Activated CD8-positive, alpha-beta memory T cell treated with anti-CD3 and anti-CD28 coated beads for 24 hours (primary cell): ENCODE results near the gene NRXN3.

ENCODE experiments used
- DNase-seq: peaks from one replicate; pipeline ENCODE4 v3.0.0-alpha.2; 2020

NRXN3 gene

GRCh38 chr14:79820866-79821535, 1650.8 kb downstream of the NRXN3 start:
- no peak for DNase-seq

GRCh38 chr14:79822034-79822433, 1651.9 kb downstream of the NRXN3 start:
- DNase-seq, result no peak

- DNase-seq, result no peak
Measured at GRCh38 chr14:79825046-79825521, 1654.9 kb downstream of the NRXN3 start.

DNA sequence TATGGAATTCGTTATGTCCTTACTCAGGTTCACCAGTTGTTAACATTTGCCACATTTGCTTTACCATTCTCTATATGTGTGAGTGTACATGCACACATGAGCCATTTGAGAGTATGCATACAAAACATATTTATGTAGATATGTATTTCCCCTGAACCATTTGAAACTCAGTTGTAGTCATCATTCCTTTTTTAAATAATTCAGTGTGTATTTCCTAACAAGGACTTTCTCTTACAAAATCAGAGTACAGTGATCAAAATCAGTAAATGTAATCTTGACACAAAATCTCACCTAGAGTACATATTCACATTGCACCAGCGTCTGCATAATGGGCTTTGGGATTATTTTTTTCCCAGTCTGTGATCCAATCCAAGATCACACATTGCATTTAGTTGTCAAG, 1656.2 kb downstream of the NRXN3 start:
- no peak for DNase-seq

DNA sequence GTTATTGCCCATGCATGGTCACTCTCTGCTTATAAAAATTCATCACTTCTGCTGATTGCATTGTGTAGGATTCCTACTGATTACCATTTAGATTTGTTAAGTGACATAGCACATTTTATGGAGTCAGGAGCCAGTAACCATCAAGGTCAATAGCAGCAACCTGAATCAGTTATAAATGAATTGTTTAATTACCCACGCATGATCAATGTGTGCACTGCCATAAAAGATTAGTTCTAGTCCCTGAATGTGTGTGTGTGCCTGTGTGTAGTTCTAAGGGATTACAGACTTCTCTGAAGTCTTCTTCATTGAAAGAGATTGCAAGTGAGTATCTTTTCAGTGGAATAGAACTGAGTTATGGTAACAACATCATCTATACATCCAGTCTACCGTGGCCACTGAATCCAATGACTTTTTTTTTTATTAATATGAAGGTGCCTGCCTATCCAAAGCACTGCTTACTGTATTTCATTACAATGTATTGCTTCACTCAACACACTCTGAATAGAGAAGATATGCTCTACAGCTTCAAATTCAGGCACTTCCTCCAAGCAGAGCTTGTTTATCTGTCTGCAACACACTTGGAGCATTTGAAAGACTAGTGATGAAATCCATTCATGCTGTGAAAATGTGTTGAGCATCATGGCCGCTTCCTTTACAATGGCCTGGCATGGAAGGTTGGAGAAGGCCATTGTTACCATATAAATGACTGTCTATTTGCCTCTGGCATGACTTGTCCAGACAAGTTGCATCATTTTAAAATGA, 1659.4 kb downstream of the NRXN3 start:
- no peak for DNase-seq

GRCh38 chr14:79831195-79831892, 1661.2 kb downstream of the NRXN3 start:
- no peak for DNase-seq

GRCh38 chr14:79833781-79834180, 1663.6 kb downstream of the NRXN3 start:
- DNase-seq, result no peak

DNA sequence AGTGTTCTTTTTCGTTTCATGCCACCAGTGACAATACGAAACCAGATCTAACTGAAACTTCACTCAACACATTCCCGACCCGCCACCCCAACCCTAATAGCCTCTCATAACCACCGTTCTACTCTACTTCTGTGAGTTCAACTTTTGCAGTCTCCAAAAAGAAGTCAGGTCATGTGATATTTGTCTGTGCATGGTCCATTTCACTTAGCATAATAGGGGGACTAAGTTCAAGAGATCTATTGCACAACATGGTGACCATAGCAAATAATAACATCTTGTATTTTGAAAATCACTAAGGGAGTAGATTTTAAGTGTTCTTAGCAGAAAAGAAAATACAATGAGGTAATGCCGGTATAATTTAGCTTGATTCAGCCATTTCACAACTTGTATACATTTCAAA, 1664.7 kb downstream of the NRXN3 start:
- no peak for DNase-seq

DNA sequence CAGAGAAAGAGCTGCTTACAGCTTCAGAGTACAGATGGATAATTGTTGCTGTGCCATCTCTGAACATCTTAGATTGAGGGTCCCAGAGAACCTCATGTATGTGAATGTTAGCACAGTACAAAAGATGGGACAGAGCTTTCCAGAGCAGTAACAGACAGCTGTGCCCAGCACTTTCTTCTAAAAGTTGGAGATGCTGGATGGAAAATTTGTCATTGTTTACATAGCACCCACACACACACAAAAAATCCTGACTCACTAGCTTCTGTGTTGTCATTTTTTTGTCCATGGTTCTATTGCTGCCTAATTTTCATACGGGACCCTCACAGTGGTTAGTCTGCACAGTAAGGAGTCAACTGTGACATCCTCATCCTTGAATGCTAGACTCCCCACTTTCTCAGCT, 1666.4 kb downstream of the NRXN3 start:
- DNase-seq, result no peak

DNA sequence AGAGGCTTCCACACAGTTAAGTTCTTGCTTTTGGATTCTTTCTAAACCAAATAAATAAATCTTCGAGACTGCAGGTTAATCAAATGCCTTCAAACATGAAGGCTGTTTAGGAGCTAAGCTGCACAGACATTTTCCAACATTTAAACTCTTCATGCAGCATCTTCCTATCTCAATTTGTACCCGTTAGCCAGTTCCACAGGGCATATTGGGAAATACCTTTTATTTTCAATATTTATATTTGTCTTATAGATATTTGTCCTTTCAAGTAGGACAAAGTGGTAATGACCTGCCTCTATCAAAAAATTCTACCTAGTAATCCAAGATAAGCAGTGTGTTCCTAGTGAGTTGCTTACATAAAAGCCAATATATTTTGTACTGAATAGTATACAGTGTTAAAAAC, 1667.5 kb downstream of the NRXN3 start:
- DNase-seq, result no peak

DNA sequence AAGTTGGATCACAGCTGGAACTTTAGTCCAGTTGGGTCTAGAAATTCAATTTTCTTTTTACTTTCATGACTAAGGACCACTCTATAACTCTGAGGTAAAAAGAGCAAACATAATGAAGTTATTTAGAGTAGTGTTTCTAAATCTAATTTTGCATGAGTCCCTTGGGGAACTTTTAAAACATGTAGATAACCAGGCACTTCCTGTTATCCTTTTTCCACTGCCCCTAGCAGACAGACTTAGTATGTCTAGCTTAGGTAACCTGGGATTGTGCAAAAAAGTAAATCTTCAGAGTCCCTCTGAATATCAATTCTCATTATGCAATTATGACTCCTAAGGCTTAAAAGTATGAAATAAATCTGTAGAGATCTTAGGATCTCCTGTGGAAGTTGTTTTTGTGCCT, 1669.9 kb downstream of the NRXN3 start:
- DNase-seq, result no peak

DNA sequence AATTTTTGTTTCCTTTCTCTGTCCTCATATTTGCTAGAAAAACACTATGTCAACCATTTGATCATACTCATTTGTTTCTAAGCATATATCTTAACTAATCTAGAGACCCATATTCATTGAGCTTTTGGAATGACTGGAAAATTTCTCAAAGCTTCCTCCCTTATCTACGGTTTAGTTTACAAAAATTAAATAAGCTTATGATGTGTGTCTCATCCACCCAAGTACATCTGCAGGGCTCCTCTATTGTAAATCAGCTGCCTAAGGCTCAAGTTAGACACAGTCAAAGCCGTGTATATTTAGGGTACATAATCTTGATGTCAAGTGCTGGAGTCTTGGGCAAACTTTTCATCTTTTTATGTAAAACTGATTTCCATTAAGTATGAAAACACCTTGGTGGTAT, 1670.7 kb downstream of the NRXN3 start:
- DNase-seq, result no peak

- DNase-seq, result no peak
Measured at GRCh38 chr14:79841433-79841832, 1671.3 kb downstream of the NRXN3 start.

- no peak for DNase-seq
Measured at GRCh38 chr14:79842270-79842669, 1672.1 kb downstream of the NRXN3 start.

DNA sequence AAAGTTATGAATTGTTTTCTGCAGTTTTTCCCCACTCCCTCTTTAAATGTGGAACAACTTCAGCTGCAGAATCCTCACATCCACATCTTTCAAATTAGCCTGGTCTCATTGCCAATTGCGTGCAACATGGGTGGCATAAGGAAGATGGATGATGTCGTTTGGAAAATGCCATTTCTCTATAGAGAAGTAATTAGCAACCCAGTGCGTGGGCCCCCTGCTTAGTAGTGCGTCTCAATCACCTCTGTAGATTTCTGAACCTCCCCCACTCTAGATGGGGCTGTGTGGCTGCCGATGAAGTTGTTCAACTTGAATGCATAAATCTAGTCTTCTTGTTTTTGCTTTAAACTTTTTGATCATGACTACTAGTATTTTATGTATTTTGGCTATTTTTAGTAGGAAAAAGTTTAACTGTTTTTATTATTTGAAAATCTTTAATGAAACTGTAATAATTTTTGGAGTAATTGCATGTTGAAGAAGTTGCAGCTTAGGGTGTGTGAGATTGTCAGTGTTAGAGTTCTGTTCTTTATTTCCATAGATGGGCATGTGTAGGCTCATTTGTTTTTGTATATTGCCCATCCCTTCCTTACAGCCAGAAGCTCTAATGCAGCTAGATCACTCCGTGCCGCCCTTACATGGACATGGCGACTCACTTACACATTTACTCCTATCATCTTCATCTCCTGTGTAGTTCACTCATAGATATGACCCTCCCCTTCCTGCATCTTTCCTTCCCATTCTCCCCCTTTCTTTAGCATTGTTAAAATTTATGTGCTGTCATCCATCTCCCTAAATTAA, 1683.0 kb downstream of the NRXN3 start:
- no peak for DNase-seq

GRCh38 chr14:79855789-79856188, 1685.6 kb downstream of the NRXN3 start:
- DNase-seq, result no peak

DNA sequence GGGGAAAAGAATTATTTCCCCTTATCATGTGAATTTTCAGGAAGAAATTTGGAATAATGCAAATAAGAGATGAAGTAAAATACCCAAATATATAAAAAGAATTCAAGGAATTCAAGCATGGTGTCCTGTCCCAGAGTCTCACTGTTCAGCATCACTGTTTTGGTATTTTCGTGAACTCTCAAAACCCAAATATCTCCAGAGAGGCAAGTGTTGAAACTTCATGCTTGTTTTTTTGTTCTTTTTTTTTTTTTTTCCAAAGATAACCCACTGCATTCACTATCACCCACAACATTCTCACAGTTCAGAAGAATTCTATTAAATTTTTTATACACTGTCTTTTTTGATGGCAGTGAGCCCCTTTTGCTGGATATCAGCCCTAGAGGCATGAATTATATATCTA, 1686.2 kb downstream of the NRXN3 start:
- no peak for DNase-seq

DNA sequence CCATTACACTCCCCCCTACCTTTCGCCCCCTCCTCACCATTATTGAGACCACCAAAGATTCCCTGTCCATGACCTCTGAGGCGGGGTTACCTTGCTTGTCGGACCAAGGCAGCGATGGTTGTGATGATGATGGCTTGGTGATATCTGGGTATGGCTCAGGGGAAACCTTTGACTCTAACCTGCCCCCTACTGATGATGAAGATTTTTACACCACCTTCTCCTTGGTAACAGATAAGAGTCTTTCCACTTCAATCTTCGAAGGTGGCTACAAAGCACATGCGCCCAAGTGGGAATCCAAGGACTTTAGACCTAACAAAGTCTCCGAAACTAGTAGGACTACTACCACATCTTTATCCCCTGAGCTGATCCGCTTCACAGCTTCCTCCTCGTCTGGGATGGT, 1690.9 kb downstream of the NRXN3 start:
- no peak for DNase-seq

- no peak for DNase-seq
Measured at GRCh38 chr14:79862045-79862444, 1691.9 kb downstream of the NRXN3 start.

- DNase-seq, result no peak
Measured at GRCh38 chr14:79871136-79871535, 1701.0 kb downstream of the NRXN3 start.

DNA sequence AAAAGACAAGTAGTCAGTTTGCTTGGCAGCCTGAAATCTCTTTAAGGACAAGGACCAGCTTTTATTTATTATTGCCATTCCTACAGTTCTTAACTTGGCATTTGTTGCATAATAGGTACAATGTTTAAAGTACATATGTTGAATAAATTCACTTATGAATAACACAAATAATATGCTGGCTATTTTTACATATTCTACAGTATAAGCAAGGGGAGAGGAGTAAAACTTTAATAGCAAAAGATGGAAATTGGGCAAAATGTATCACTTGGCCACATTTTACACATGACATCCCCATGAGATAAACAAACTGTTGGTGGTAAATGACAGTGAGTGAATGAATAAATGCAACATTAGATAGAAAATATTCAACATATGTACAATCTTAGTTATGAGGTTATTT, 1708.1 kb downstream of the NRXN3 start:
- no peak for DNase-seq

DNA sequence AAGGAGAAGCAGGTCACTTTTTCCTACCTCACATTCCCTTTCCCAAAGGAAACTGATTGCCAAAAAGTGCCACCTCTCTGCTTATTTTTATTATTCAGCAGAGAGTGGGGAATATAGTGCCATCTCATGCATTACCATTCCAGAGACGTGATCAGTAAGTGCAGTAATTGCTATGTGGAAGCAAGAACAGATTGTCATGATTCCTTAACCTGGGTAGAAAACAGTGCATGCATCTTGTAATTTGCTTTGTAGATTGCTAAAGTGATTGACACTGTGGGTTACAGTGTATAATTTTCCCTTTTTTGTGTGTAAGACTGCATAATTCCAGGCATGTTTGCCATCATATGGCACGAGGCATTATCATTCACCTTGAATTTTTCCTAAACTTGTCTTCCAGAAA, 1708.6 kb downstream of the NRXN3 start:
- DNase-seq, result no peak

DNA sequence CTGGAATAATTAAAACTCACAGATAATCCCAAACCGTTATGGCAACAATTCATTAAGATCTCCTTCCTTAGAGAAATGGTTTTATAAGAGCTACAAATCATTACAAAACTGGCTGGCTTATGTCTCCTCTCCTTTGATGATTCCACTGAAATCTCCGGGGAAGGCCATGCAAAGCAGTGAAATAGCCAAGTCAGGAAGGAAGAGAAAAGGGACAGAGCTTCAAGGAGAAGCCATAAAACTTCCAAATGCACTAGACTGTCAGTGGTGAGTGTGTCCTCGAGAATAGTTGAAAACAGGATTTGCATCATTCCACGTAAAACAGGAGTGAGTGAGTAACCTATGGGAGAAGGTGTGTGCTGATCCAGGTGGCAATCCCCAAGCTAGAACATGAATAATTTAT, 1711.1 kb downstream of the NRXN3 start:
- DNase-seq, result no peak
